Measurements from ENCODE around the gene ZNF511. TPM values are rescaled to one million over a fixed set of nuclear protein-coding genes. Genes with fewer than 3 reads are reported as not detected.

ZNF511 gene
- total and polyA plus RNA-seq, 2 of the 4 experiments (the other 2 are of a cell fraction), result 13.6 to 32.6 TPM

GRCh38 chr10:133309100-133309719 is 496 bp downstream of the ZNF511 start:
- TF ChIP-seq USF2 (IDR thresholded peaks at IDR 0.05; ENCODE audit: low read depth, low read length) (no peak), FOS (IDR thresholded peaks at IDR 0.05; ENCODE audit: low read depth, low read length) (no peak), CTCF (conservative IDR thresholded peaks at IDR 0.05; ENCODE audit: low read depth, low read length) (no peak), SMC3 (IDR thresholded peaks at IDR 0.05; ENCODE audit: low read depth, low read length) (no peak), POLR2A (IDR thresholded peaks at IDR 0.05; ENCODE audit: low read depth, low read length) (no peak), RAD21 (IDR thresholded peaks at IDR 0.05; ENCODE audit: low read length) (no peak)
- TF ChIP-seq, protein P1, sequence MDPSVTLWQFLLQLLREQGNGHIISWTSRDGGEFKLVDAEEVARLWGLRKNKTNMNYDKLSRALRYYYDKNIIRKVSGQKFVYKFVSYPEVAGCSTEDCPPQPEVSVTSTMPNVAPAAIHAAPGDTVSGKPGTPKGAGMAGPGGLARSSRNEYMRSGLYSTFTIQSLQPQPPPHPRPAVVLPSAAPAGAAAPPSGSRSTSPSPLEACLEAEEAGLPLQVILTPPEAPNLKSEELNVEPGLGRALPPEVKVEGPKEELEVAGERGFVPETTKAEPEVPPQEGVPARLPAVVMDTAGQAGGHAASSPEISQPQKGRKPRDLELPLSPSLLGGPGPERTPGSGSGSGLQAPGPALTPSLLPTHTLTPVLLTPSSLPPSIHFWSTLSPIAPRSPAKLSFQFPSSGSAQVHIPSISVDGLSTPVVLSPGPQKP (IDR thresholded peaks at IDR 0.05; ENCODE audit: borderline replicate concordance, low read depth, low read length), result no peak
- 11% methylated on average over 15 of the region's 46 CpGs; no CpG with 5 or more reads in 1 of the 2 experiments for WGBS, 2 experiments (ENCODE audit: extremely low coverage in 2 of 2, insufficient read length in 1 of 2)
- Histone ChIP-seq H3K36me3 (ENCODE audit: control insufficient read depth, insufficient read depth, low read length) (peaks cover 14% of the 10 kb centered on the region; the same call in 1 of the 2 replicates), H3K9me3 (ENCODE audit: control insufficient read depth, insufficient read depth, low read length) (no peaks in the 10 kb centered on the region), H2AK9ac (replicated peaks; ENCODE audit: low read depth, low read length, poor library complexity) (peak overlapping the region; percentile 99), H2BK15ac (ENCODE audit: low read depth, low read length) (no peak overlapping the region), H2AK5ac (ENCODE audit: low read depth, low read length) (peak overlapping the region; percentile 69; the same call in 1 of the 2 replicates), H3K56ac (ENCODE audit: extremely low read depth, insufficient read depth, low read length) (peak overlapping the region; percentile 89; the same call in 1 of the 2 replicates), H3K9ac (ENCODE audit: low read depth, low read length) (peak overlapping the region; percentile 66), H3K27ac (ENCODE audit: insufficient read depth, low read length) (peak overlapping the region; percentile 81), H3K23ac (ENCODE audit: low read depth, low read length) (peak overlapping the region; percentile 97), H3K9me1 (ENCODE audit: insufficient read depth, low read length) (peaks cover 14% of the 10 kb centered on the region; the same call in 1 of the 2 replicates), H3K27me3 (ENCODE audit: control insufficient read depth, insufficient read depth, low read length) (no peaks in the 10 kb centered on the region), H4K8ac (ENCODE audit: low read depth in 2 of 2, low read length in 2 of 2) (peak overlapping the region; percentile 96 to 98; a peak in 3 of 4 replicates), H2BK120ac (ENCODE audit: low read depth, low read length) (peak overlapping the region; percentile 90), H3K14ac (replicated peaks; ENCODE audit: low read depth, low read length) (peak overlapping the region; percentile 95), H4K5ac (ENCODE audit: low read depth, low read length) (peak overlapping the region; percentile 18; the same call in 1 of the 2 replicates), H4K91ac (ENCODE audit: insufficient read depth, low read depth, low read length) (peak overlapping the region; percentile 94), H3K79me1 (ENCODE audit: low read depth in 1 of 2, low read length in 2 of 2) (peaks cover 9 to 45% of the 10 kb centered on the region in 2 experiments), H2BK5ac (ENCODE audit: low read depth, low read length, poor library complexity, severe bottlenecking) (peak overlapping the region; percentile 92), H3K4me1 (ENCODE audit: control insufficient read depth, insufficient read depth, low read length) (peaks cover 8% of the 10 kb centered on the region), H2BK20ac (ENCODE audit: low read depth, low read length) (no peak overlapping the region), H2AFZ (replicated peaks; ENCODE audit: low read length, poor library complexity) (peak overlapping the region; percentile 99), H3K4me3 (ENCODE audit: insufficient read depth, low read depth, low read length) (peak overlapping the region; percentile 67), H3K4me2 (ENCODE audit: low read depth, low read length) (peak overlapping the region; percentile 61), H4K20me1 (ENCODE audit: insufficient read depth, low read length) (peaks cover 33% of the 10 kb centered on the region), H3K18ac (ENCODE audit: low read depth, low read length) (peak overlapping the region; percentile 6; the same call in 1 of the 2 replicates), H3K4ac (ENCODE audit: low read depth, low read length) (peak overlapping the region; percentile 99)
- ATAC-seq (ENCODE audit: low read depth) (peak; percentile 97), DNase-seq (peak; percentile 85)
- intact Hi-C loops (cut with micrococcal nuclease), result loop anchor here (2.0 to 5.0 kb wide), 3 partner anchors 47 to 162 kb away; partner anchors contain the start of gene KNDC1
- ChIA-PET CTCF (no interaction called here), POLR2A (ENCODE audit: unreplicated experiment) (no interaction called here)
- in situ Hi-C loops (cut with MboI; ENCODE audit: low sequenced_read_pairs), result no loop called here
- dilution Hi-C loops (cut with HindIII; ENCODE audit: low sequenced_read_pairs, unreplicated experiment), result no loop called here
- BruUV-seq (replicated peaks), result no TSS peak
